Stomach (tissue), 4 donors: ENCODE results near the gene TLR9.

Source experiments
- POLR2A ChIP-seq, 4 donors: fragments of 450-650 bp; IDR thresholded peaks; one replicate each; pipeline ENCODE4 v1.6.1; 2016; ENCODE audit warnings: antibody characterized with exemption in 4 of 4, control low read depth in 2 of 4, mild to moderate bottlenecking in 1 of 4, moderate library complexity in 1 of 4
- TF ChIP-seq, protein P1 (sequence below), 7 experiments: fragments of 450-650 bp in 4 of 7; fragments of 200-600 bp in 3 of 7; sonication (generic) in 3 of 7; IDR thresholded peaks; one replicate each; pipeline ENCODE4 v1.5.1; 2016 to 2019; ENCODE audit warnings: antibody characterized with exemption in 7 of 7, control low read depth in 2 of 7, mild to moderate bottlenecking in 1 of 7

DNA sequence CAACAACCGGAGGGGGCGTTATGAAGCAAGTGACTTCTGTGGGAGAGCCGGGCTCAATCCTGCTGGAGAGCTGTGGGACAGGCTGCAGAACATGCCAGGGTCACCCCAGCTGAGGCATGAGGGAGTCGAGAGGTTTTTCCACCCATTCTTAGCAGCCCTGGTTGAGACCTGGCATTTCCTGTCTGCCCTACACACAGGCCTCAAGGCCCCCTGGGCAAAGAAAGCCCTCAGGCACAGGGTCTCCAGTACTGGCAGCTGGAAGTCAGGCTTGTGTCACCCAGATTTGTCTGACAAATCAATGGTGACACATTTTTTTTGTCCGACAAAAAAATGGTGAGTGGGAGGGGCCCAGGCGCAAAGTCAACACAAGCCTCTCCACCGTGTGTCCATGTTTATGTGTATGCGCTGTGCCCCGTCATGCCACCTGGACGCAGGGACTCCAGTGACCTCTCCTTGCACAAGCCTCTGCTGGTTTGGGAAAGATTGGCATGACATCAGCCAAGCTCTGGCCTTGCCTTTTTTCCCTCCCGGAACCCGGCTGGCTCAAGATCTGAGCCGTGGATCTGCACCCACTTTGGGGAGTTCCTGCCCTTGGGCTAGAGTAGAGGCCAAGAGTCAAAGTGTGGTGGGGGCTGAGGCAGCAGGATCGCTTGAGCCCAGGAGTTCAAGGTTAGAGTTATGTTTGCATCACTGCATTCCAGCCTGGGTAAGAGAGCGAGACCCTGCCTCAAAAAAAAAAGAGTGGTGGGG lies 48.3 kb downstream of the TLR9 start:
- no peak for TF ChIP-seq POLR2A (IDR thresholded peaks at IDR 0.05)
- TF ChIP-seq, protein P1, sequence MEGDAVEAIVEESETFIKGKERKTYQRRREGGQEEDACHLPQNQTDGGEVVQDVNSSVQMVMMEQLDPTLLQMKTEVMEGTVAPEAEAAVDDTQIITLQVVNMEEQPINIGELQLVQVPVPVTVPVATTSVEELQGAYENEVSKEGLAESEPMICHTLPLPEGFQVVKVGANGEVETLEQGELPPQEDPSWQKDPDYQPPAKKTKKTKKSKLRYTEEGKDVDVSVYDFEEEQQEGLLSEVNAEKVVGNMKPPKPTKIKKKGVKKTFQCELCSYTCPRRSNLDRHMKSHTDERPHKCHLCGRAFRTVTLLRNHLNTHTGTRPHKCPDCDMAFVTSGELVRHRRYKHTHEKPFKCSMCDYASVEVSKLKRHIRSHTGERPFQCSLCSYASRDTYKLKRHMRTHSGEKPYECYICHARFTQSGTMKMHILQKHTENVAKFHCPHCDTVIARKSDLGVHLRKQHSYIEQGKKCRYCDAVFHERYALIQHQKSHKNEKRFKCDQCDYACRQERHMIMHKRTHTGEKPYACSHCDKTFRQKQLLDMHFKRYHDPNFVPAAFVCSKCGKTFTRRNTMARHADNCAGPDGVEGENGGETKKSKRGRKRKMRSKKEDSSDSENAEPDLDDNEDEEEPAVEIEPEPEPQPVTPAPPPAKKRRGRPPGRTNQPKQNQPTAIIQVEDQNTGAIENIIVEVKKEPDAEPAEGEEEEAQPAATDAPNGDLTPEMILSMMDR (IDR thresholded peaks at IDR 0.05), result no peak
